OCI-LY1 (cell line): ENCODE data around the gene EPDR1.

Experiments
- H2AFZ ChIP-seq: fragments of 200-600 bp; sonication (generic), shearing (Covaris generic); 2 replicates; pipeline ENCODE4 v1.6.0; 2014; ENCODE audit warnings: antibody characterized with exemption, mild to moderate bottlenecking, low read length
- H3F3A ChIP-seq: fragments of 200-600 bp; sonication (generic), shearing (Covaris generic); 2 replicates; pipeline ENCODE4 v1.6.0; 2014; ENCODE audit warnings: mild to moderate bottlenecking, antibody characterized with exemption, low read length, moderate library complexity; ENCODE audit not compliant: insufficient read depth
- H3K27ac ChIP-seq: fragments of 200-600 bp; sonication (generic); 2 replicates; pipeline ENCODE4 v1.5.1; 2014; ENCODE audit warnings: low read length, mixed run types, mild to moderate bottlenecking, low read depth; ENCODE audit not compliant: poor library complexity, severe bottlenecking
- H3K27me3 ChIP-seq: fragments of 200-600 bp; sonication (generic); 2 replicates; pipeline ENCODE4 v1.6.0; 2014; ENCODE audit warnings: antibody characterized with exemption, mild to moderate bottlenecking, low read length, moderate library complexity; ENCODE audit not compliant: insufficient read depth
- H3K36me3 ChIP-seq: fragments of 200-600 bp; sonication (generic); 2 replicates; pipeline ENCODE4 v1.6.1; 2014; ENCODE audit warnings: mild to moderate bottlenecking, antibody characterized with exemption, low read length, moderate library complexity, mixed read lengths; ENCODE audit not compliant: insufficient read depth
- H3K4me1 ChIP-seq: fragments of 200-600 bp; sonication (generic); 2 replicates; pipeline ENCODE4 v1.5.1; 2014; ENCODE audit warnings: mild to moderate bottlenecking, low read length, moderate library complexity; ENCODE audit not compliant: insufficient read depth, severe bottlenecking
- H3K4me2 ChIP-seq: fragments of 200-600 bp; sonication (generic), shearing (Covaris generic); 2 replicates; pipeline ENCODE4 v1.6.1; 2014; ENCODE audit warnings: low read length
- H3K4me3 ChIP-seq: fragments of 200-600 bp; sonication (generic); 2 replicates; pipeline ENCODE4 v1.5.1; 2014; ENCODE audit warnings: low read length, low read depth, mild to moderate bottlenecking, mixed read lengths; ENCODE audit not compliant: poor library complexity, severe bottlenecking
- H3K79me2 ChIP-seq: fragments of 200-600 bp; shearing (Covaris generic); 2 replicates; pipeline ENCODE4 v1.6.1; 2016; ENCODE audit warnings: mixed run types, low read length, mixed read lengths; ENCODE audit not compliant: insufficient read depth
- H3K9ac ChIP-seq: fragments of 200-600 bp; sonication (generic), shearing (Covaris generic); 2 replicates; pipeline ENCODE4 v1.6.1; 2014; ENCODE audit warnings: mild to moderate bottlenecking, low read length, mixed read lengths
- H3K9me2 ChIP-seq: fragments of 200-600 bp; sonication (generic), shearing (Covaris generic); 2 replicates; pipeline ENCODE4 v1.6.1; 2014; ENCODE audit warnings: low read depth, mild to moderate bottlenecking, low read length, mixed read lengths
- H3K9me3 ChIP-seq: fragments of 200-600 bp; shearing (Covaris generic); 2 replicates; pipeline ENCODE4 v1.6.1; 2014; ENCODE audit warnings: low read length, mixed read lengths
- H4K20me1 ChIP-seq: fragments of 200-600 bp; sonication (generic), shearing (Covaris generic); 2 replicates; pipeline ENCODE4 v1.6.0; 2016; ENCODE audit warnings: mild to moderate bottlenecking, low read length; ENCODE audit not compliant: insufficient read depth
- CTCF ChIP-seq: fragments of 200-600 bp; sonication (generic), shearing (Covaris generic); IDR thresholded peaks from 2 replicates; pipeline ENCODE4 v1.5.1; 2017; ENCODE audit warnings: mild to moderate bottlenecking, antibody characterized with exemption, low read length, moderate library complexity, mixed read lengths
- EZH2 ChIP-seq: fragments of 200-600 bp; sonication (generic), shearing (Covaris generic); IDR thresholded peaks from 2 replicates; pipeline ENCODE4 v1.8.0; 2017; ENCODE audit warnings: borderline replicate concordance, mixed run types, mild to moderate bottlenecking, antibody characterized with exemption, low read length, moderate library complexity, mixed read lengths

Gene EPDR1

GRCh38 chr7:37920305-37920848 lies at the start of gene EPDR1:
EPDR1 (plus strand) TSS chr7:37920640; CDS start chr7:37920940, 300 bp downstream.
- H2AFZ ChIP-seq = no peak within 1 kb of the TSS
- H4K20me1 ChIP-seq = no peaks in the 10 kb centered on the region
- H3F3A ChIP-seq = no peaks in the 10 kb centered on the region
- H3K9ac ChIP-seq = no peak within 1 kb of the TSS
- no peaks in the 10 kb centered on the region for H3K27me3 ChIP-seq
- no peak within 1 kb of the TSS for H3K4me2 ChIP-seq
- no peak for TF ChIP-seq EZH2
- no peak for TF ChIP-seq CTCF
- no peaks in the 10 kb centered on the region for H3K4me1 ChIP-seq
- no peaks in the 10 kb centered on the region for H3K79me2 ChIP-seq
- H3K9me2 ChIP-seq = no peaks in the 10 kb centered on the region
- no peak within 1 kb of the TSS for H3K27ac ChIP-seq
- no peak within 1 kb of the TSS for H3K4me3 ChIP-seq
- H3K9me3 ChIP-seq = no peaks in the 10 kb centered on the region
- H3K36me3 ChIP-seq = no peaks in the 10 kb centered on the region

GRCh38 chr7:37882086-37882485 lies 38.4 kb upstream of the EPDR1 start:
- Histone ChIP-seq H3K9me3 (peaks cover 6% of the 10 kb centered on the region; the same call in 1 of the 2 replicates), H3K27ac (no peak overlapping the region), H3K36me3 (no peaks in the 10 kb centered on the region), H2AFZ (no peak overlapping the region), H3K79me2 (no peaks in the 10 kb centered on the region), H3K4me1 (no peaks in the 10 kb centered on the region), H3K4me2 (no peak overlapping the region), H3K4me3 (no peak overlapping the region), H3K9ac (no peak overlapping the region), H4K20me1 (no peaks in the 10 kb centered on the region), H3K27me3 (no peaks in the 10 kb centered on the region), H3F3A (no peaks in the 10 kb centered on the region), H3K9me2 (no peaks in the 10 kb centered on the region)
- TF ChIP-seq EZH2 (no peak), CTCF (no peak)

GRCh38 chr7:37893359-37893758 lies 27.1 kb upstream of the EPDR1 start:
- no peak overlapping the region for H3K9ac ChIP-seq
- no peaks in the 10 kb centered on the region for H4K20me1 ChIP-seq
- TF ChIP-seq CTCF = no peak
- TF ChIP-seq EZH2 = no peak
- H3F3A ChIP-seq = no peaks in the 10 kb centered on the region
- H3K27ac ChIP-seq = no peak overlapping the region
- no peak overlapping the region for H3K4me3 ChIP-seq
- no peaks in the 10 kb centered on the region for H3K36me3 ChIP-seq
- no peaks in the 10 kb centered on the region for H3K27me3 ChIP-seq
- H3K9me3 ChIP-seq = no peaks in the 10 kb centered on the region
- H2AFZ ChIP-seq = no peak overlapping the region
- H3K9me2 ChIP-seq = no peaks in the 10 kb centered on the region; the same call in 1 of the 2 replicates
- H3K4me1 ChIP-seq = no peaks in the 10 kb centered on the region
- H3K79me2 ChIP-seq = no peaks in the 10 kb centered on the region
- H3K4me2 ChIP-seq = no peak overlapping the region
